HFF-Myc (cell line): ENCODE data around the gene HOXC9.

Experiments
- DNase-seq: peaks from one replicate; pipeline ENCODE4 v3.0.0-alpha.2; 2011; ENCODE audit warnings: low read depth; ENCODE audit errors: extremely low read depth
- H3K4me3 ChIP-seq: replicated peaks from 2 replicates; pipeline ENCODE4 v1.5.1; 2011; ENCODE audit warnings: low read depth, mild to moderate bottlenecking, control low read depth, low read length
- TF ChIP-seq, protein P1 (sequence below): IDR thresholded peaks from 2 replicates; pipeline ENCODE4 v1.5.1; 2012; ENCODE audit warnings: mild to moderate bottlenecking, low read depth, low read length, control low read depth; ENCODE audit errors: missing control alignments

The HOXC9 gene

DNA sequence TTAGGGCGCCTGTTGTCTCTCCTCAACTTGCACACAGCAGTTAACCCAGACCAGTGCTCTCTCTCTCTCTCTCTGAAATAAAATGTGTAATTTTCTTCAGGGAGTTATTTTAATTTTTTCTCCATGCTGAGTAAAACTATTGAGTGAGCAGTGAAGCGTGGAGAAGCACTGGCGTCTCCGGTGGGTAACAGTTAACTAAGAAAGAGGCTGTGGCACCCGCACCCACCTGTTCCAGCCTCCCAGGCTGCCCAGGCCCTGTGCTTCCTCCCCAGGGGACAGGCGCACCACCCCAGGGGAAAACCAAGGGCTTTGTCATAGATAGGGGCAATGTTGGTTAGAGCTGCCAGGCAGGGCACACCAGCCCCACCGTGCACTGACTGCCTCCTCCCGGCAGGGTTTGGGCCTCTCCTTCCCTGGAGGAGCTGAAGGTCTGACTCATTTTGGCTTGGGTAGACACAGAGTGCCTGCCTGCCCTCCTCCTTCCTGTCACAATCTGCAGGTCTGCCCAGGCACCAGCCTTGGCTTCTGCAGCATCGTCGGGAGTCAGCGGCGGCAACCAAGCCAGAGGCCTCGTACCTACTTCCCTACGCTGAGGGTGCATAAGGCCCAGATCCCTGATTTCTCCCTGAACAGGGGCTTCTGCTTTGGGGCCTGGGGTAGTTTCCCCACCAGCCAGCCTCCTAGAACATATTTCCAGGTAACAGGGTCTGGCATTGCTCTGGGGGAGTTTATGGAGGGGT, 36.8 kb downstream of the HOXC9 start:
- TF ChIP-seq, protein P1, sequence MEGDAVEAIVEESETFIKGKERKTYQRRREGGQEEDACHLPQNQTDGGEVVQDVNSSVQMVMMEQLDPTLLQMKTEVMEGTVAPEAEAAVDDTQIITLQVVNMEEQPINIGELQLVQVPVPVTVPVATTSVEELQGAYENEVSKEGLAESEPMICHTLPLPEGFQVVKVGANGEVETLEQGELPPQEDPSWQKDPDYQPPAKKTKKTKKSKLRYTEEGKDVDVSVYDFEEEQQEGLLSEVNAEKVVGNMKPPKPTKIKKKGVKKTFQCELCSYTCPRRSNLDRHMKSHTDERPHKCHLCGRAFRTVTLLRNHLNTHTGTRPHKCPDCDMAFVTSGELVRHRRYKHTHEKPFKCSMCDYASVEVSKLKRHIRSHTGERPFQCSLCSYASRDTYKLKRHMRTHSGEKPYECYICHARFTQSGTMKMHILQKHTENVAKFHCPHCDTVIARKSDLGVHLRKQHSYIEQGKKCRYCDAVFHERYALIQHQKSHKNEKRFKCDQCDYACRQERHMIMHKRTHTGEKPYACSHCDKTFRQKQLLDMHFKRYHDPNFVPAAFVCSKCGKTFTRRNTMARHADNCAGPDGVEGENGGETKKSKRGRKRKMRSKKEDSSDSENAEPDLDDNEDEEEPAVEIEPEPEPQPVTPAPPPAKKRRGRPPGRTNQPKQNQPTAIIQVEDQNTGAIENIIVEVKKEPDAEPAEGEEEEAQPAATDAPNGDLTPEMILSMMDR, result no peak
- no peak for DNase-seq
- no peak overlapping the region for H3K4me3 ChIP-seq

DNA sequence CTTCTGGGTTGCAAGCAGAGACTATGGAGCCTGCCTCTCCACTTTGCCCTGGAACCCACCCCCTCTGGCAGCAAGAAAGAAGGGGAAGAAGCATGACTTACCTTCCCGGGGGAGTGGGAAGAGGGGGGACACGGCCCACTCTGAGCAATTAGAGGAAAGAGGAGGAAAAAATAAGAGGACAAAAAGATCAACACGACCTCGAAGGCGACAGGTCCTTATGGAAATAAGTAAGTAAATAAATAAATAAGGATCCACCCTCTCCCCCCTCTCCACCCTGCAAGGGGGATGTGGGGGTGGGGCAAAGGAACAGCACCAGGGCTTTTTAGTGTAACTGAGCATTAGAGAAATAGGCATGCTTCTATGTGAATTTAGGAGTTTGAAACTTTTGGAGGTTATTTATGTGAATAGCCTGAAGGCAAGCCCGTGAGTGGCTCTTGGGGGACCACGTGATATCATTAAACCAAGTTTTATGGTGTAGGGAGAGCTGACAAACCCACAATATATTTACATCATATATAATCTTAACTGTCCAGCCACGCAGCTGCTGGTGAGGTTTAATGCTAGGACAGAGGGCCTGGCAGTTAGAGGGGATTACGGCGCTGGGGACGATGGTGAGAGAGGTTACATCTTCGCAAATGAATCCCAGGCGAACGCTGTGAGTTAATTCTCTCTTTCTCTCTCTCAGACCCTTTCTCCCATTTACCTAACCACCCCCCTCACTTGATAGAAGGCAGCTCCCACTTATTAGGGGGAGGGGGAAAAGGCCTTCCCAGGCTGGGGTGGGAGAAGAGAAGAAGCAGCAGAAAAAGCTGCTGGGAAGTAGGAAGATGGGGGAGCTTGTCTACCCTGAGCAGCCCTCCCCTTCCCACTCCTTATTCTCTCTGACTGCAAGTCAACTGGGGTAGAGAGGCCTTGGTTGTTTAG, 37.7 kb downstream of the HOXC9 start:
- DNase-seq, result no peak
- TF ChIP-seq, protein P1, result no peak
- H3K4me3 ChIP-seq, result no peak overlapping the region

DNA sequence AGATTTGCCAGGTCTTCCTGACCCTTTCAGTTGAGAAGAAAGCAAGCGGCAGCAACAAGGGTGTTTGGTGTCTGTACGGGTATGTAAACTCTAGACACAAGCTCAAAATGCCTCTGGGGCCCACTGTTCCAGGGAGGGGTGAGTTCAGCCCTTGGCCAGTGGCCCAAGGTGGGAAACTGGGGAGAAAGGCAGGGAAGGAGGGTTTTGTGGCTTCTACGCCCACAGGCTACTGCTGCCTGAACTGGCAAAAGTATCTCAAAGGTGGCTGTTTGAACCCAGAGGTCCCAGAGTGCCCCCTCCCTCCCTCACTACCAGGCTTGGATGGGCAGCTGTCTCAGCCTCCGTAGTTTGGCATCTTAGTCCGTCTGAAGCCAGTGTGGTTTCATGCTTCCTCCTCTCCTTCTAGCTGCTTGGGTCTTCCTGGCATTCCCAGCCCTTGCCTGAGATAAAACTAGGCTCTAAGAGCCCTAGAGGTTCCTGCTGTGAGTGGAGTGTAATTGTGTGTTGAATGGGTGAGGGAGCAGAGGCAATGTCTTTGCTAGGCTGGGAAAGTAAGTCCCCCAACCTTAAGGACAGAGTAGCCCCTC, 38.4 kb downstream of the HOXC9 start:
- no peak for DNase-seq

DNA sequence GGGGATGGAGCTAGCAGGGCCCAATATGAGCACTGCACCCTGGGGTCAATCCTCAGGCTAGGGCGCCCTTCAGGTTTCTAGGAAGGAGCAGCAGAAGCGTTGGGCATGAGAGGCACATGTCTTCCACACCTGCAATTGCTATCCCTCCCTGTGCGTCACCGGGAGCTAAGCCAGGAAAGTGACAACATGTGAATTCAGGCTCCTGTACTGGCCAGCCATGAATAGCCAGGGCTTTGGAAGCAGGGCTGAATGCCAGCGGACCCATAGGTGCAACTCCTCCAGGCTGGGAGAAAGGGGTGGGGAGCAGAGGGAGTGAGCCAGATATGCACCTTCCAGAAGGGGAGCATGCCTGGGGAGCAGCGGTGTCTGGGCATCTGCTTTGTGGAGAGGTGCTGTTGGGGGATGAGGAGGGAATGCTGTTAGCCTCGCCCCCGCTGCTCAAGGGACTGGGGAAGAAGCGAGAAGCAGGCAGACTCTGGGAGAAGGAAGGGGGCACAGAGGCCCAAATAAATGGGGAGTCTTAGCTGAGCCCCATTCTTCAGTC, 39.0 kb downstream of the HOXC9 start:
- TF ChIP-seq, protein P1, result no peak
- no peak for DNase-seq
- H3K4me3 ChIP-seq, result no peak overlapping the region

More for the DNA sequence above, 38.4 kb downstream of the HOXC9 start:
- TF ChIP-seq, protein P1, result no peak
- no peak overlapping the region for H3K4me3 ChIP-seq

DNA sequence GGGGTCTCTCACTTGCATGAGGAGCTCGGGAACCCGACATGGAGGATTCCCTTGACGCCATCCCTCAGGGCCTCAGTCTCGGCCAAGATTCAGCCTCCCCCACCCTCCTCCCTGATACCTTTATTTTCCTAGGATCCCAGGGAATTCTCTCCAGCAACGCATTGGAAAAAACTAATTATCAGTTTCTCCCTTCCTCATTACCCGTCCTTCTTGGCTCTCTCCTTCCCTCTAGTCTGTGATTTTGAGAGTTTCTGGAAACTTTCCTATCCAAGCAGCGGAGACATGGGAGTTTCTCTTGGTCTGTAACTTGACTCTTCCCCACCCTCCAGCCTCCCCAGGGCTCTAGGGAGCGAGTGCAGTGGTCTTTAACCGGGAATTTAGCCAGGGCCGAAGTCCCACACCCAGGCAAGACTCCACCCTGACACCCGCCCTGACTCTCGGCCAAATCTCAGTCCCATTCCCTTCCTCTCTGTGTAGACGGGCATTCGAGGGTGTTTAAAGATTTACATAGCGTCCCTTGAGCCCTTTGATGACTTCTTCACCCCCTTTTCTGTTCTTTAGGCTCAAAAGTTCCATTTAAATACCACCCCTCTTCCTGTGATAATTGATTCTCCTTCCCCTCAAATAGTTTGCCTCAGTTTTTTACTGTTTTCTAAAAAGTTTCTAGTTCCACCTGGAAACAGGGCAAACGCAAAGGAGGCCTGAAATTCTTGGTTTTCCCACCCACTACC, 39.6 kb downstream of the HOXC9 start:
- TF ChIP-seq, protein P1, result no peak
- DNase-seq, result no peak
- no peak overlapping the region for H3K4me3 ChIP-seq

DNA sequence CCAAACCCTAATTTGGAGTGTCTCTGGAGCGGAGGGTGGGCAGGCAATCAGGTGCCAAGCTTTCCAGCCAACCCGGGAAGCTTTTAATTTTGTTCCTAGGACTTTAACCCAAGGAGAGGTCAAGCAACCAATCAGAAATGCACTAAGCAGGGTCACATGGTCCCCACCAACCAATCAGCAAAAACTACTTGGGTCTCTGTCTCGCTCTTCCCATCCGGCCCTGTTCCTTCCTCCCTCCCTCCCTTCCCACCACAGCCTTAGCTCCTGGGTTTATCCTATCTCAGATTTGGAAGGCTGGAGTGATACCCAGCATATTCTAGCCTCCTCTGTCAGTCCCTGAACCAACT, 40.2 kb downstream of the HOXC9 start:
- DNase-seq, result no peak
- no peak overlapping the region for H3K4me3 ChIP-seq
- TF ChIP-seq, protein P1, result no peak
